ENCODE data around the gene GDNF.

- TF ChIP-seq, protein P1, sequence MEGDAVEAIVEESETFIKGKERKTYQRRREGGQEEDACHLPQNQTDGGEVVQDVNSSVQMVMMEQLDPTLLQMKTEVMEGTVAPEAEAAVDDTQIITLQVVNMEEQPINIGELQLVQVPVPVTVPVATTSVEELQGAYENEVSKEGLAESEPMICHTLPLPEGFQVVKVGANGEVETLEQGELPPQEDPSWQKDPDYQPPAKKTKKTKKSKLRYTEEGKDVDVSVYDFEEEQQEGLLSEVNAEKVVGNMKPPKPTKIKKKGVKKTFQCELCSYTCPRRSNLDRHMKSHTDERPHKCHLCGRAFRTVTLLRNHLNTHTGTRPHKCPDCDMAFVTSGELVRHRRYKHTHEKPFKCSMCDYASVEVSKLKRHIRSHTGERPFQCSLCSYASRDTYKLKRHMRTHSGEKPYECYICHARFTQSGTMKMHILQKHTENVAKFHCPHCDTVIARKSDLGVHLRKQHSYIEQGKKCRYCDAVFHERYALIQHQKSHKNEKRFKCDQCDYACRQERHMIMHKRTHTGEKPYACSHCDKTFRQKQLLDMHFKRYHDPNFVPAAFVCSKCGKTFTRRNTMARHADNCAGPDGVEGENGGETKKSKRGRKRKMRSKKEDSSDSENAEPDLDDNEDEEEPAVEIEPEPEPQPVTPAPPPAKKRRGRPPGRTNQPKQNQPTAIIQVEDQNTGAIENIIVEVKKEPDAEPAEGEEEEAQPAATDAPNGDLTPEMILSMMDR (conservative IDR thresholded peaks at IDR 0.05; ENCODE audit: low read depth in 2 of 2): no peak
- TF ChIP-seq JUNB (IDR thresholded peaks at IDR 0.05; ENCODE audit: unreplicated experiment): no peak
- TF ChIP-seq POLR2AphosphoS5 (IDR thresholded peaks at IDR 0.05; ENCODE audit: low read depth): no peak
- TF ChIP-seq EZH2 (IDR thresholded peaks at IDR 0.05; ENCODE audit: low read depth, unreplicated experiment): no peak
- TF ChIP-seq, protein P2, sequence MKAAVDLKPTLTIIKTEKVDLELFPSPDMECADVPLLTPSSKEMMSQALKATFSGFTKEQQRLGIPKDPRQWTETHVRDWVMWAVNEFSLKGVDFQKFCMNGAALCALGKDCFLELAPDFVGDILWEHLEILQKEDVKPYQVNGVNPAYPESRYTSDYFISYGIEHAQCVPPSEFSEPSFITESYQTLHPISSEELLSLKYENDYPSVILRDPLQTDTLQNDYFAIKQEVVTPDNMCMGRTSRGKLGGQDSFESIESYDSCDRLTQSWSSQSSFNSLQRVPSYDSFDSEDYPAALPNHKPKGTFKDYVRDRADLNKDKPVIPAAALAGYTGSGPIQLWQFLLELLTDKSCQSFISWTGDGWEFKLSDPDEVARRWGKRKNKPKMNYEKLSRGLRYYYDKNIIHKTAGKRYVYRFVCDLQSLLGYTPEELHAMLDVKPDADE (IDR thresholded peaks at IDR 0.05): no peak
- TF ChIP-seq, protein P3, sequence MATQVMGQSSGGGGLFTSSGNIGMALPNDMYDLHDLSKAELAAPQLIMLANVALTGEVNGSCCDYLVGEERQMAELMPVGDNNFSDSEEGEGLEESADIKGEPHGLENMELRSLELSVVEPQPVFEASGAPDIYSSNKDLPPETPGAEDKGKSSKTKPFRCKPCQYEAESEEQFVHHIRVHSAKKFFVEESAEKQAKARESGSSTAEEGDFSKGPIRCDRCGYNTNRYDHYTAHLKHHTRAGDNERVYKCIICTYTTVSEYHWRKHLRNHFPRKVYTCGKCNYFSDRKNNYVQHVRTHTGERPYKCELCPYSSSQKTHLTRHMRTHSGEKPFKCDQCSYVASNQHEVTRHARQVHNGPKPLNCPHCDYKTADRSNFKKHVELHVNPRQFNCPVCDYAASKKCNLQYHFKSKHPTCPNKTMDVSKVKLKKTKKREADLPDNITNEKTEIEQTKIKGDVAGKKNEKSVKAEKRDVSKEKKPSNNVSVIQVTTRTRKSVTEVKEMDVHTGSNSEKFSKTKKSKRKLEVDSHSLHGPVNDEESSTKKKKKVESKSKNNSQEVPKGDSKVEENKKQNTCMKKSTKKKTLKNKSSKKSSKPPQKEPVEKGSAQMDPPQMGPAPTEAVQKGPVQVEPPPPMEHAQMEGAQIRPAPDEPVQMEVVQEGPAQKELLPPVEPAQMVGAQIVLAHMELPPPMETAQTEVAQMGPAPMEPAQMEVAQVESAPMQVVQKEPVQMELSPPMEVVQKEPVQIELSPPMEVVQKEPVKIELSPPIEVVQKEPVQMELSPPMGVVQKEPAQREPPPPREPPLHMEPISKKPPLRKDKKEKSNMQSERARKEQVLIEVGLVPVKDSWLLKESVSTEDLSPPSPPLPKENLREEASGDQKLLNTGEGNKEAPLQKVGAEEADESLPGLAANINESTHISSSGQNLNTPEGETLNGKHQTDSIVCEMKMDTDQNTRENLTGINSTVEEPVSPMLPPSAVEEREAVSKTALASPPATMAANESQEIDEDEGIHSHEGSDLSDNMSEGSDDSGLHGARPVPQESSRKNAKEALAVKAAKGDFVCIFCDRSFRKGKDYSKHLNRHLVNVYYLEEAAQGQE (IDR thresholded peaks at IDR 0.05; ENCODE audit: unreplicated experiment): no peak
Measured at GRCh38 chr5:37876245-37876644, 36.4 kb upstream of the GDNF start.
